Activated CD8-positive, alpha-beta T cell treated with anti-CD3 and anti-CD28 coated beads for 36 hours (primary cell): ENCODE measurements around the gene COMMD1. TPM values are rescaled to one million over a fixed set of nuclear protein-coding genes. Genes with fewer than 3 reads are reported as not detected.
"Not testable (repeated sequence)": the region's sequence is repeated elsewhere in the genome, so short reads cannot be mapped to it uniquely, and the experiment has no call there.

Source experiments
- ATAC-seq: fragments of 200-7000 bp; cut with Tn5 transposase; one replicate; pipeline ENCODE4 v1.10.0; 2021; ENCODE audit warnings: mild to moderate bottlenecking, moderate library complexity
- CTCF ChIA-PET: fragments of 350-600 bp; sonication (Branson Sonifier 250); formaldehyde crosslinking; loops from one replicate; lab custom pipeline; 2021; ENCODE audit warnings: antibody characterized with exemption; lab: Charles Lee
- POLR2A ChIA-PET: fragments of 350-600 bp; sonication (Branson Sonifier 250); formaldehyde crosslinking; loops from one replicate; lab custom pipeline; 2021; ENCODE audit warnings: antibody characterized with exemption; lab: Charles Lee
- DNase-seq: peaks from one replicate; pipeline ENCODE4 v3.0.0-alpha.2; 2020
- H3K27ac Mint-ChIP-seq: one replicate; pipeline ENCODE4 v1.8.0; 2021; ENCODE audit warnings: mild to moderate bottlenecking, mixed read lengths
- H3K27me3 Mint-ChIP-seq: one replicate; pipeline ENCODE4 v1.8.0; 2021; ENCODE audit warnings: mixed read lengths
- H3K36me3 Mint-ChIP-seq: one replicate; pipeline ENCODE4 v1.8.0; 2021; ENCODE audit warnings: low read depth, mixed read lengths
- H3K4me1 Mint-ChIP-seq: one replicate; pipeline ENCODE4 v1.8.0; 2021; ENCODE audit warnings: low read depth, mixed read lengths
- H3K4me3 Mint-ChIP-seq: one replicate; pipeline ENCODE4 v1.8.0; 2021; ENCODE audit warnings: mild to moderate bottlenecking, moderate library complexity, mixed read lengths
- H3K9me3 Mint-ChIP-seq: one replicate; pipeline ENCODE4 v1.8.0; 2021; ENCODE audit warnings: mixed read lengths
- intact Hi-C: fragments of 100-400 bp; cut with micrococcal nuclease; formaldehyde crosslinking; loops from one replicate; pipeline ENCODE4 v1.10.0; 2022
- total RNA-seq, 2 experiments: library from RNA; stranded (reverse); gene quantifications; one replicate each; pipeline ENCODE4 v1.2.3, GENCODE V29; 2021
- TF ChIP-seq, protein P1 (sequence below): fragments of 200-600 bp; IDR thresholded peaks from one replicate; pipeline ENCODE4 v1.8.0; 2022; ENCODE audit warnings: antibody characterized with exemption, mild to moderate bottlenecking

Gene COMMD1
- total RNA-seq, 2 experiments from 2014 or later = 25.3 to 27.0 TPM

DNA sequence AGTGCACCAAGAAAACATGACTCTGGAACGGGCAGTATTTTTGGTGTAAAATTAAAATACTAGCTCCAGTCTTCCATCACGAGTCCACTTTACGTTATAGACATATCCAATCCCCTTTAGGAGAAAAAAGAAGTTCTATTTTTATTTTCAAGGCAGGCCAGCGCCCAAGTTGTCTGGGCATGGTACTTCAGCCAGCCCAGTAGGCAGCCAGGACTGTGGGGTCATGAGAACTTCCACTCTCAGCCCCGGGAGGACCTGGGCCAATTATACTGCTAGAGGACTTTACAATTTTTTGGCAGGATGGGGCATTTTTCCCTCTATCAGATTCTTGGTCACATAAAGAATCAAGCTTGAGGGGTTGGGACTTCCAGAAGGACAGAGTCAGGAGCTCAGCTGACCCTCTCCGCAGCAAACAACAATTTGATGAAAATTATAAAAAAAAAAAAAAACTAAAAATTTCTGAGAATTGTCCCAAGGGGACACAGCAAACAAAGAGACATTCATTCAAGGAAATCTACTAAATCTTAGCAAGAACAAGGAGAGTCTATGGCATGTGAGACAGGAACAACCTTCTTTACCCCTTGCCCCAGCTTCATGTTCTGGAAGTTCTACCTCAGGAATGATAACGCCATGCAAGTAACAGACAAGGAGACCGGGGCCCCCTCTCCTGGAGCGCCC is 253.1 kb downstream of the COMMD1 start:
- H3K4me3 Mint-ChIP-seq = no peak overlapping the region
- intact Hi-C loops = no loop called here
- TF ChIP-seq, protein P1, sequence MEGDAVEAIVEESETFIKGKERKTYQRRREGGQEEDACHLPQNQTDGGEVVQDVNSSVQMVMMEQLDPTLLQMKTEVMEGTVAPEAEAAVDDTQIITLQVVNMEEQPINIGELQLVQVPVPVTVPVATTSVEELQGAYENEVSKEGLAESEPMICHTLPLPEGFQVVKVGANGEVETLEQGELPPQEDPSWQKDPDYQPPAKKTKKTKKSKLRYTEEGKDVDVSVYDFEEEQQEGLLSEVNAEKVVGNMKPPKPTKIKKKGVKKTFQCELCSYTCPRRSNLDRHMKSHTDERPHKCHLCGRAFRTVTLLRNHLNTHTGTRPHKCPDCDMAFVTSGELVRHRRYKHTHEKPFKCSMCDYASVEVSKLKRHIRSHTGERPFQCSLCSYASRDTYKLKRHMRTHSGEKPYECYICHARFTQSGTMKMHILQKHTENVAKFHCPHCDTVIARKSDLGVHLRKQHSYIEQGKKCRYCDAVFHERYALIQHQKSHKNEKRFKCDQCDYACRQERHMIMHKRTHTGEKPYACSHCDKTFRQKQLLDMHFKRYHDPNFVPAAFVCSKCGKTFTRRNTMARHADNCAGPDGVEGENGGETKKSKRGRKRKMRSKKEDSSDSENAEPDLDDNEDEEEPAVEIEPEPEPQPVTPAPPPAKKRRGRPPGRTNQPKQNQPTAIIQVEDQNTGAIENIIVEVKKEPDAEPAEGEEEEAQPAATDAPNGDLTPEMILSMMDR = no peak
- no peaks in the 10 kb centered on the region for H3K36me3 Mint-ChIP-seq
- DNase-seq (no peak), ATAC-seq (no peak)
- no peaks in the 10 kb centered on the region for H3K4me1 Mint-ChIP-seq
- H3K9me3 Mint-ChIP-seq = no peaks in the 10 kb centered on the region
- ChIA-PET CTCF (no interaction called here), POLR2A (no interaction called here)
- no peaks in the 10 kb centered on the region for H3K27me3 Mint-ChIP-seq
- H3K27ac Mint-ChIP-seq = no peak overlapping the region

DNA sequence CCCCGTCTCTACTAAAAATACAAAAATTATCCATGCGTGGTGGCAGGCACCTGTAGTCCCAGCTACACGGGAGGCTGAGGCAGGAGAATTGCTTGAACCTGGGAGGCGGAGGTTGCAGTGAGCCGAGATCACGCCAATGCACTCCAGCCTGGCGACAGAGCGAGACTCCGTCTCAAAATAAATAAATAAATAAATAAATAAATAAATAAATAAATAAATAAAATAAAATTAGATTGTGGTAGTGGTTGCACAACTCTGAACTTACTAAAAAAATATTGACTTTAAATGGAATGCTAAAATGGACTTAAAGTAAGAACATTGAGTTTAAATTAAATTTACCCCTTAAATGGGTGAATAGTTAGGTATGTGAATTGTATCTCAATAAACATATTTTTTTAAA is 255.2 kb downstream of the COMMD1 start:
- POLR2A ChIA-PET, H3K36me3 Mint-ChIP-seq, H3K9me3 Mint-ChIP-seq, intact Hi-C loops, H3K4me3 Mint-ChIP-seq, H3K27ac Mint-ChIP-seq, H3K4me1 Mint-ChIP-seq, DNase-seq, ATAC-seq, H3K27me3 Mint-ChIP-seq: not testable (repeated sequence)
- CTCF ChIA-PET = interaction anchor here (0.6 kb wide), 1 partner anchor 41 kb away, joined by 3 read pairs; no protein-coding TSS in a partner anchor

DNA sequence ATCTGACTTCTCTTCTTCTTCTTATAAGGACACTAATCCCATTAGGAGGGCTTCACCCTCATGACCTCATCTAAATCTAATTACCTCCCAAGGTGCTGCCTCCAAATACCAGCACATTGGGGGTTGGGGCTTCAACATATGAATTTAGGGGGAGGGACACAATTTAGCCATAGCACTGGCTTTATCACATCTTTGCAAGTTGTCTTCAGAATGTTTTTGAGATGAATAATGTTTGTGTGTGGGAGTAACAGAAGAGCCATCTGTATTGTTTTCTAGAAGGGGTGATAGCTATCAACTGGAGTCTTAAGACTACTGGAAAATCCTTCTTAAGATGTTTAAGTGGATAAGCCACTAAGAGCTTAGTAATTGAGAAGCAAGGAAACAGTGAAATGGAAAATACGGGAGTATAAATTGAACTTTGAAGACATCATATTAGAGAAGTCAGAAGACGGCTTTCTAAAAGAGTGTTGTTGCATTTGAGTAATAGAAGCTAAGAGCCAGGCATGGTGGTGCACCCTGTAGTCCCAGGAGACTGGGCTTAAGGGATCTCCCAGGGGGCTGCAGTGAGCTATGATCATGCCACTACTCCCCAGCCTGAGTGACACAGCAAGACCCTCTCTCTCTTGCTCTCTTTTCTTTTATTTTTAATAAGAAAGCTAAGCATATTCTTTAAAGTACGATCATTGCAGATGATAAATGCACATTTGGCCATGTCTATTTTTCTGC is 257.8 kb downstream of the COMMD1 start:
- H3K4me1 Mint-ChIP-seq = no peaks in the 10 kb centered on the region
- ATAC-seq (no peak), DNase-seq (no peak)
- no peaks in the 10 kb centered on the region for H3K27me3 Mint-ChIP-seq
- no peaks in the 10 kb centered on the region for H3K36me3 Mint-ChIP-seq
- ChIA-PET CTCF (interaction anchor here (1.1 to 1.9 kb wide), 3 partner anchors 9 to 25 kb away, joined by 3 to 5 read pairs (median 3); no protein-coding TSS in a partner anchor), POLR2A (no interaction called here)
- TF ChIP-seq, protein P1 = no peak
- no peak overlapping the region for H3K4me3 Mint-ChIP-seq
- intact Hi-C loops = no loop called here
- H3K9me3 Mint-ChIP-seq = no peaks in the 10 kb centered on the region
- H3K27ac Mint-ChIP-seq = no peak overlapping the region

DNA sequence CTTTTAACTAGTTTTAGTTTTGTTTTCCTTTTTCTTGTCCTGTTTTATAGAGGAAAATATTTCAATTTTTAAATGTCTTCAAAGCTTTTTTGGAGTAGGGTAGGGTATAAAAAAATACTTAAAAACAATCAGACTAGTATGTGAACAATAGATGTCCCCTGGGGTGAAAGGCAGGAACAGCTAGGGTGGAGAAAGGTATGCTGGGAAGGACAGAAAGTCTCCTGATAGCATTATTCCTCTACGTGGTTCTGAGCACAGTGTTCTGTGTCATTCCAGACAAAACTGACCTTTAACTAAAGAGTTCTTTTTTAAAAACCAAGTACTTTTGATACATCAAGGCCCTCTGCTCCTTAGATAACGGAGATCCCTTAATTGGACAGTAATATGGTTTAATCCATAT is 258.4 kb downstream of the COMMD1 start:
- no peaks in the 10 kb centered on the region for H3K27me3 Mint-ChIP-seq
- ATAC-seq = no peak
- CTCF ChIA-PET = interaction anchor here (1.1 to 1.9 kb wide), 2 partner anchors 9 to 20 kb away, joined by 3 to 5 read pairs; no protein-coding TSS in a partner anchor

DNA sequence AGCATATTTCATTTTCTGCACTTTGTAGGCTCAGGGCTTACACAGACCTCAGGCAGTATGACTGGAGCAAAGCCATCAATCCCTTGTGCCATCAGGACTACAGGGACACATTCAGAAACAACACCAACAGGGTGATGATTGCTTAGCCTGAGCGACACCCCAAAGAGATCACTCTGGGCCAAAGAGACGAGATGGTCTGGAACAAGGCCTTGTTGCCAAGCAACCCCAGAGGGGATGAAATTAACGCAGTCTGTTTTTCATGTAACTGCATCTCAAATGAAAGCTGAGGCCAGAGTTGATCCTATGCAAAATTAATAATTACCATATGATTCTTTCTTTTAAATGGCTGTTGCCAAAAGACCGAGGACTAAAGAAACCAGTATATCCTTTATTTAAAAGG is 270.3 kb downstream of the COMMD1 start:
- ATAC-seq (no peak), DNase-seq (no peak)
- Mint-ChIP-seq H3K27ac (no peak overlapping the region), H3K36me3 (no peaks in the 10 kb centered on the region), H3K9me3 (no peaks in the 10 kb centered on the region), H3K27me3 (no peaks in the 10 kb centered on the region), H3K4me1 (no peaks in the 10 kb centered on the region), H3K4me3 (no peak overlapping the region)
- intact Hi-C loops = no loop called here
- ChIA-PET CTCF (no interaction called here), POLR2A (no interaction called here)
- TF ChIP-seq, protein P1 = no peak

More for the DNA sequence above, 258.4 kb downstream of the COMMD1 start:
- Mint-ChIP-seq H3K4me3 (no peak overlapping the region), H3K36me3 (no peaks in the 10 kb centered on the region), H3K4me1 (no peaks in the 10 kb centered on the region), H3K27ac (no peak overlapping the region), H3K9me3 (no peaks in the 10 kb centered on the region)
- TF ChIP-seq, protein P1 = no peak
- DNase-seq = no peak
- intact Hi-C loops = no loop called here
- POLR2A ChIA-PET = no interaction called here
